MCF 10A (cell line): Measurements from ENCODE around the gene PPP2R2B. TPM values are rescaled to one million over a fixed set of nuclear protein-coding genes. Genes with fewer than 3 reads are reported as not detected.

Experiments
- BruUV-seq: library from RNA; stranded (reverse); fragments of 400-500 nt; replicated peaks from 2 replicates; lab custom pipeline; 2021; lab: Mats Ljungman, UMichigan
- CTCF ChIA-PET: fragments of 300-600 bp; sonication (Branson Sonifier 250); formaldehyde crosslinking; extraction: SDS; loops from one replicate; lab custom pipeline; 2021; ENCODE audit warnings: antibody characterized with exemption, inconsistent platforms; lab: Yijun Ruan, JAX
- POLR2A ChIA-PET: fragments of 300-600, 350-650 bp; sonication (Branson Sonifier 250); formaldehyde crosslinking; extraction: SDS; loops from one replicate; lab custom pipeline; 2020; ENCODE audit warnings: antibody characterized with exemption, inconsistent platforms; lab: Yijun Ruan, JAX
- DNase-seq: peaks from one replicate; pipeline ENCODE4 v3.0.0-alpha.2; 2018; ENCODE audit not compliant: unreplicated experiment
- H3K27ac Mint-ChIP-seq: one replicate; pipeline ENCODE4 v1.8.0; 2022; ENCODE audit warnings: mild to moderate bottlenecking, low read depth, mixed read lengths; ENCODE audit not compliant: unreplicated experiment
- H3K27me3 Mint-ChIP-seq: one replicate; pipeline ENCODE4 v1.8.0; 2022; ENCODE audit warnings: mixed read lengths; ENCODE audit not compliant: insufficient read depth, unreplicated experiment
- H3K36me3 Mint-ChIP-seq: one replicate; pipeline ENCODE4 v1.8.0; 2022; ENCODE audit warnings: mild to moderate bottlenecking, moderate library complexity, mixed read lengths; ENCODE audit not compliant: insufficient read depth, unreplicated experiment
- H3K4me1 Mint-ChIP-seq: one replicate; pipeline ENCODE4 v1.8.0; 2022; ENCODE audit warnings: mixed read lengths; ENCODE audit not compliant: insufficient read depth, unreplicated experiment
- H3K4me3 Mint-ChIP-seq: one replicate; pipeline ENCODE4 v1.8.0; 2022; ENCODE audit warnings: mild to moderate bottlenecking, moderate library complexity, mixed read lengths; ENCODE audit not compliant: unreplicated experiment
- H3K9me3 Mint-ChIP-seq: one replicate; pipeline ENCODE4 v1.8.0; 2022; ENCODE audit warnings: mixed read lengths; ENCODE audit not compliant: unreplicated experiment
- CTCF ChIP-seq: fragments of 200-600 bp; IDR thresholded peaks from one replicate; pipeline ENCODE4 v1.8.0; 2022; ENCODE audit warnings: antibody characterized with exemption, mild to moderate bottlenecking; ENCODE audit not compliant: unreplicated experiment
- intact Hi-C: fragments of 100-400 bp; cut with micrococcal nuclease; formaldehyde crosslinking; loops from 2 replicates; pipeline ENCODE4 v1.14.1; 2022
- total RNA-seq: library from RNA; stranded (reverse); gene quantifications from 2 replicates; pipeline ENCODE4 v1.2.3, GENCODE V29; 2022

Gene PPP2R2B
- total RNA-seq, 1 experiment from 2014 or later: 0.54 TPM

GRCh38 chr5:146889169-146889568 lies 10.6 kb upstream of the PPP2R2B start:
- H3K27me3 Mint-ChIP-seq: no peaks in the 10 kb centered on the region
- TF ChIP-seq CTCF: no peak
- no peaks in the 10 kb centered on the region for H3K9me3 Mint-ChIP-seq
- no peaks in the 10 kb centered on the region for H3K4me1 Mint-ChIP-seq
- intact Hi-C loops: no loop called here
- DNase-seq: no peak
- ChIA-PET POLR2A (interaction anchor here (1.3 kb wide), 1 partner anchor 11 kb away, joined by 3 read pairs; no protein-coding TSS in a partner anchor), CTCF (interaction anchor here (0.6 kb wide), 1 partner anchor 364 kb away, joined by 3 read pairs; no protein-coding TSS in a partner anchor)
- no peak overlapping the region for H3K27ac Mint-ChIP-seq
- H3K4me3 Mint-ChIP-seq: no peak overlapping the region
- no peaks in the 10 kb centered on the region for H3K36me3 Mint-ChIP-seq
- no TSS peak for BruUV-seq

- no peak for TF ChIP-seq CTCF
- intact Hi-C loops: no loop called here
- H3K9me3 Mint-ChIP-seq: no peaks in the 10 kb centered on the region
- BruUV-seq: no TSS peak
- H3K27ac Mint-ChIP-seq: no peak overlapping the region
- no peak for DNase-seq
- CTCF ChIA-PET: interaction anchor here (2.1 kb wide), 1 partner anchor 78 kb away, joined by 8 read pairs; no protein-coding TSS in a partner anchor
- POLR2A ChIA-PET: interaction anchor here (1.3 kb wide), 1 partner anchor 12 kb away, joined by 3 read pairs; no protein-coding TSS in a partner anchor
- H3K4me1 Mint-ChIP-seq: peaks cover 3% of the 10 kb centered on the region
- H3K4me3 Mint-ChIP-seq: no peak overlapping the region
- no peaks in the 10 kb centered on the region for H3K27me3 Mint-ChIP-seq
- H3K36me3 Mint-ChIP-seq: no peaks in the 10 kb centered on the region
Measured at GRCh38 chr5:146888351-146888978, 9.9 kb upstream of the PPP2R2B start.

- no peak for DNase-seq
- CTCF ChIA-PET: interaction anchor here (0.6 kb wide), 1 partner anchor 22 kb away, joined by 4 read pairs; no protein-coding TSS in a partner anchor
- BruUV-seq: no TSS peak
- no peaks in the 10 kb centered on the region for H3K9me3 Mint-ChIP-seq
- POLR2A ChIA-PET: interaction anchor here (0.6 kb wide), 1 partner anchor 219 kb away, joined by 3 read pairs; no protein-coding TSS in a partner anchor
- H3K27me3 Mint-ChIP-seq: peaks cover 14% of the 10 kb centered on the region
- peaks cover 9% of the 10 kb centered on the region for H3K4me1 Mint-ChIP-seq
- H3K36me3 Mint-ChIP-seq: no peaks in the 10 kb centered on the region
- intact Hi-C loops: no loop called here
- H3K27ac Mint-ChIP-seq: no peak overlapping the region
- no peak for TF ChIP-seq CTCF
- H3K4me3 Mint-ChIP-seq: no peak overlapping the region
Measured at GRCh38 chr5:146884066-146884626, 5.6 kb upstream of the PPP2R2B start.

GRCh38 chr5:146883511-146883910 lies 5.0 kb upstream of the PPP2R2B start:
- CTCF ChIA-PET: interaction anchor here (0.6 kb wide), 2 partner anchors 23 to 485 kb away, joined by 3 to 4 read pairs; no protein-coding TSS in a partner anchor
- peak; percentile 61 for DNase-seq
- intact Hi-C loops: no loop called here

More at GRCh38 chr5:146883511-146883910, 5.0 kb upstream of the PPP2R2B start:
- no peaks in the 10 kb centered on the region for H3K36me3 Mint-ChIP-seq
- no peaks in the 10 kb centered on the region for H3K9me3 Mint-ChIP-seq
- peaks cover 9% of the 10 kb centered on the region for H3K4me1 Mint-ChIP-seq
- BruUV-seq: no TSS peak
- TF ChIP-seq CTCF: no peak
- no peak overlapping the region for H3K4me3 Mint-ChIP-seq
- H3K27ac Mint-ChIP-seq: no peak overlapping the region
- H3K27me3 Mint-ChIP-seq: peaks cover 20% of the 10 kb centered on the region
- POLR2A ChIA-PET: interaction anchor here (0.6 kb wide), 1 partner anchor 218 kb away, joined by 3 read pairs; no protein-coding TSS in a partner anchor
